Measurements from ENCODE around the gene MKNK1. TPM values are rescaled to one million over a fixed set of nuclear protein-coding genes. Genes with fewer than 3 reads are reported as not detected.

The MKNK1 gene
- total RNA-seq, 1 experiment from 2014 or later = 40.1 TPM

- no TSS peak for BruUV-seq (replicated peaks)
- no peak for ATAC-seq
- intact Hi-C loops (cut with micrococcal nuclease; ENCODE audit: unreplicated experiment) (no loop called here), in situ Hi-C loops (cut with HindIII; ENCODE audit: low pct_unique_long_range_greater_than_20kb, low sequenced_read_pairs) (no loop called here)
- no peaks in the 10 kb centered on the region for H3K9me3 ChIP-seq (ENCODE audit: control insufficient read depth, insufficient read depth, low read depth, low read length)
- peaks cover 14% of the 10 kb centered on the region for H3K4me1 ChIP-seq (ENCODE audit: control insufficient read depth, insufficient read depth, low read length)
- H3K27ac ChIP-seq (ENCODE audit: low read length) = no peak overlapping the region
- no peaks in the 10 kb centered on the region for H3K36me3 ChIP-seq (ENCODE audit: control insufficient read depth, insufficient read depth, low read length)
- no peak for TF ChIP-seq TCF7L2 (IDR thresholded peaks at IDR 0.05; ENCODE audit: low read depth, low read length)
- TF ChIP-seq POLR2AphosphoS5 (IDR thresholded peaks at IDR 0.05; ENCODE audit: low read depth, low read length) = no peak
- H3K4me3 ChIP-seq (ENCODE audit: low read depth in 2 of 2, low read length in 2 of 2) = no peak overlapping the region
- DNase-seq (ENCODE audit: low read depth, low spot score) = no peak
- no peaks in the 10 kb centered on the region for H3K27me3 ChIP-seq (ENCODE audit: control insufficient read depth, insufficient read depth, low read length)
- ChIA-PET CTCF (interaction anchor here (0.6 kb wide), 1 partner anchor 10 kb away, joined by 3 read pairs; no protein-coding TSS in a partner anchor), POLR2A (interaction anchor here (0.6 kb wide), 1 partner anchor 678 kb away, joined by 3 read pairs; no protein-coding TSS in a partner anchor)
Measured at GRCh38 chr1:46613661-46614603, 9.9 kb upstream of the MKNK1 start.

- no peak for TF ChIP-seq POLR2AphosphoS5 (IDR thresholded peaks at IDR 0.05; ENCODE audit: low read depth, low read length)
- no peak for TF ChIP-seq REST (IDR thresholded peaks at IDR 0.05; ENCODE audit: insufficient read depth in 1 of 2, low read depth in 2 of 2, low read length in 1 of 2)
- CTCF ChIA-PET = interaction anchor here (0.6 kb wide), 1 partner anchor 11 kb away, joined by 3 read pairs; no protein-coding TSS in a partner anchor
- no peaks in the 10 kb centered on the region for H3K27me3 ChIP-seq (ENCODE audit: control insufficient read depth, insufficient read depth, low read length)
- H3K36me3 ChIP-seq (ENCODE audit: control insufficient read depth, insufficient read depth, low read length) = no peaks in the 10 kb centered on the region
- intact Hi-C loops (cut with micrococcal nuclease; ENCODE audit: unreplicated experiment) = no loop called here
- H3K9me3 ChIP-seq (ENCODE audit: control insufficient read depth, insufficient read depth, low read depth, low read length) = no peaks in the 10 kb centered on the region
- no peak overlapping the region for H3K4me3 ChIP-seq (ENCODE audit: low read depth in 2 of 2, low read length in 2 of 2)
- in situ Hi-C loops (cut with HindIII; ENCODE audit: low pct_unique_long_range_greater_than_20kb, low sequenced_read_pairs) = no loop called here
- ATAC-seq (no peak), DNase-seq (ENCODE audit: low read depth, low spot score) (no peak)
- H3K4me1 ChIP-seq (ENCODE audit: control insufficient read depth, insufficient read depth, low read length) = peaks cover 14% of the 10 kb centered on the region
- H3K27ac ChIP-seq (ENCODE audit: low read length) = no peak overlapping the region
- no TSS peak for BruUV-seq (replicated peaks)
- POLR2A ChIA-PET = interaction anchor here (0.5 kb wide), 1 partner anchor 49 kb away, joined by 12 read pairs; no protein-coding TSS in a partner anchor
Measured at GRCh38 chr1:46612937-46613660, 9.0 kb upstream of the MKNK1 start.

GRCh38 chr1:46611691-46612221 is 7.7 kb upstream of the MKNK1 start:
- no peaks in the 10 kb centered on the region for H3K27me3 ChIP-seq (ENCODE audit: control insufficient read depth, insufficient read depth, low read length)
- BruUV-seq (replicated peaks) = no TSS peak
- ChIA-PET POLR2A (no interaction called here), CTCF (no interaction called here)
- H3K27ac ChIP-seq (ENCODE audit: low read length) = no peak overlapping the region
- no peak for DNase-seq (ENCODE audit: low read depth, low spot score)
- peaks cover 14% of the 10 kb centered on the region for H3K4me1 ChIP-seq (ENCODE audit: control insufficient read depth, insufficient read depth, low read length)
- H3K9me3 ChIP-seq (ENCODE audit: control insufficient read depth, insufficient read depth, low read depth, low read length) = no peaks in the 10 kb centered on the region
- TF ChIP-seq POLR2AphosphoS5 (IDR thresholded peaks at IDR 0.05; ENCODE audit: low read depth, low read length) (no peak), SIN3A (IDR thresholded peaks at IDR 0.05; ENCODE audit: borderline replicate concordance, insufficient read depth, low read depth, low read length) (no peak)
- H3K36me3 ChIP-seq (ENCODE audit: control insufficient read depth, insufficient read depth, low read length) = no peaks in the 10 kb centered on the region
- ATAC-seq = no peak
- intact Hi-C loops (cut with micrococcal nuclease; ENCODE audit: unreplicated experiment) = no loop called here
- no peak overlapping the region for H3K4me3 ChIP-seq (ENCODE audit: low read depth in 2 of 2, low read length in 2 of 2)
- in situ Hi-C loops (cut with HindIII; ENCODE audit: low pct_unique_long_range_greater_than_20kb, low sequenced_read_pairs) = no loop called here
